ENCODE data around the gene IRAG1.

Gene IRAG1, protein sequence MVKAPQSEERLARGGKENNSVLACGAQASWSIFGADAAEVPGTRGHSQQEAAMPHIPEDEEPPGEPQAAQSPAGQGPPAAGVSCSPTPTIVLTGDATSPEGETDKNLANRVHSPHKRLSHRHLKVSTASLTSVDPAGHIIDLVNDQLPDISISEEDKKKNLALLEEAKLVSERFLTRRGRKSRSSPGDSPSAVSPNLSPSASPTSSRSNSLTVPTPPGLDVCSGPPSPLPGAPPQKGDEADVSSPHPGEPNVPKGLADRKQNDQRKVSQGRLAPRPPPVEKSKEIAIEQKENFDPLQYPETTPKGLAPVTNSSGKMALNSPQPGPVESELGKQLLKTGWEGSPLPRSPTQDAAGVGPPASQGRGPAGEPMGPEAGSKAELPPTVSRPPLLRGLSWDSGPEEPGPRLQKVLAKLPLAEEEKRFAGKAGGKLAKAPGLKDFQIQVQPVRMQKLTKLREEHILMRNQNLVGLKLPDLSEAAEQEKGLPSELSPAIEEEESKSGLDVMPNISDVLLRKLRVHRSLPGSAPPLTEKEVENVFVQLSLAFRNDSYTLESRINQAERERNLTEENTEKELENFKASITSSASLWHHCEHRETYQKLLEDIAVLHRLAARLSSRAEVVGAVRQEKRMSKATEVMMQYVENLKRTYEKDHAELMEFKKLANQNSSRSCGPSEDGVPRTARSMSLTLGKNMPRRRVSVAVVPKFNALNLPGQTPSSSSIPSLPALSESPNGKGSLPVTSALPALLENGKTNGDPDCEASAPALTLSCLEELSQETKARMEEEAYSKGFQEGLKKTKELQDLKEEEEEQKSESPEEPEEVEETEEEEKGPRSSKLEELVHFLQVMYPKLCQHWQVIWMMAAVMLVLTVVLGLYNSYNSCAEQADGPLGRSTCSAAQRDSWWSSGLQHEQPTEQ

DNA sequence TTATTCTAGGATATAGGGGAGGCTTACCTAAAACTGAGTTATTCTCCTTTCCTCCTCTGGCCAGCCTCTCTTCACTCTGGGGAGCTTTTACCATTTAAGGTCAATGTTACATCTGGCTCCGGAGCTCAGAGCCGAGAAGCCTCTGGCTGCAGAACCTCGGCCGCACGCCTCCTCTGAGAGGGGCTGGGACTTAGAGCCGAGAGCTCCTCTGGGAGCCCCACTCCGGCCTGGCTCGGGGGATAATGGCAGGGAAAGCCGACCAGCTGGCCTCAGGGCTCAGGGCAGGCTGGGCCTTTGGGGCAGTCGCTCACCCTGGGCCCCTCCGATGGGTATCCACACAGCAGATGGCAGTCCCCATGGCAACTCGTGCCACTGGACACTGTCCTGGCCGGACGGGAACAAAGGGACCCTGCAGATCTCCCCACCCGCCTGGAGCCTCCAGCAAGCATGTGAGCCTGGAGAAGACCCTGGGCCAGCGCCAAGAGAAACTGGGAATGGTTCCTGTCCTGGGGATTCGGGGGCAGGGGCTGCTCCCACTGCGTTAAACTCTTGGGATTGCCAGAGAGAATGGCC is at the start of gene IRAG1:
Gene IRAG1 (minus strand): TSS at position 247 of the 573 bp plus-strand sequence. CDS start 153 bp downstream, at position 94.
- no peak for TF ChIP-seq CREB1 (IDR thresholded peaks at IDR 0.05; ENCODE audit: low read depth)
- TF ChIP-seq CEBPB (IDR thresholded peaks at IDR 0.05): no peak
- no peak for TF ChIP-seq ZBTB7A (IDR thresholded peaks at IDR 0.05; ENCODE audit: low read depth)
- no peak for TF ChIP-seq TEAD4 (IDR thresholded peaks at IDR 0.05)
- no peak for TF ChIP-seq TAF1 (IDR thresholded peaks at IDR 0.05; ENCODE audit: low read depth)
- no peak for TF ChIP-seq NFIC (IDR thresholded peaks at IDR 0.05)
- no peak for TF ChIP-seq TCF12 (IDR thresholded peaks at IDR 0.05; ENCODE audit: low read depth)
- no peak for TF ChIP-seq EP300 (IDR thresholded peaks at IDR 0.05; ENCODE audit: borderline replicate concordance)
- TF ChIP-seq FOXM1 (IDR thresholded peaks at IDR 0.05; ENCODE audit: borderline replicate concordance, low read depth): no peak
- no peak for TF ChIP-seq RAD21 (IDR thresholded peaks at IDR 0.05; ENCODE audit: low read depth)
- TF ChIP-seq, protein P1, sequence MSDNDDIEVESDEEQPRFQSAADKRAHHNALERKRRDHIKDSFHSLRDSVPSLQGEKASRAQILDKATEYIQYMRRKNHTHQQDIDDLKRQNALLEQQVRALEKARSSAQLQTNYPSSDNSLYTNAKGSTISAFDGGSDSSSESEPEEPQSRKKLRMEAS (IDR thresholded peaks at IDR 0.05): no peak
- no peak for TF ChIP-seq YY1 (IDR thresholded peaks at IDR 0.05; ENCODE audit: low read depth)
- TF ChIP-seq, protein P2, sequence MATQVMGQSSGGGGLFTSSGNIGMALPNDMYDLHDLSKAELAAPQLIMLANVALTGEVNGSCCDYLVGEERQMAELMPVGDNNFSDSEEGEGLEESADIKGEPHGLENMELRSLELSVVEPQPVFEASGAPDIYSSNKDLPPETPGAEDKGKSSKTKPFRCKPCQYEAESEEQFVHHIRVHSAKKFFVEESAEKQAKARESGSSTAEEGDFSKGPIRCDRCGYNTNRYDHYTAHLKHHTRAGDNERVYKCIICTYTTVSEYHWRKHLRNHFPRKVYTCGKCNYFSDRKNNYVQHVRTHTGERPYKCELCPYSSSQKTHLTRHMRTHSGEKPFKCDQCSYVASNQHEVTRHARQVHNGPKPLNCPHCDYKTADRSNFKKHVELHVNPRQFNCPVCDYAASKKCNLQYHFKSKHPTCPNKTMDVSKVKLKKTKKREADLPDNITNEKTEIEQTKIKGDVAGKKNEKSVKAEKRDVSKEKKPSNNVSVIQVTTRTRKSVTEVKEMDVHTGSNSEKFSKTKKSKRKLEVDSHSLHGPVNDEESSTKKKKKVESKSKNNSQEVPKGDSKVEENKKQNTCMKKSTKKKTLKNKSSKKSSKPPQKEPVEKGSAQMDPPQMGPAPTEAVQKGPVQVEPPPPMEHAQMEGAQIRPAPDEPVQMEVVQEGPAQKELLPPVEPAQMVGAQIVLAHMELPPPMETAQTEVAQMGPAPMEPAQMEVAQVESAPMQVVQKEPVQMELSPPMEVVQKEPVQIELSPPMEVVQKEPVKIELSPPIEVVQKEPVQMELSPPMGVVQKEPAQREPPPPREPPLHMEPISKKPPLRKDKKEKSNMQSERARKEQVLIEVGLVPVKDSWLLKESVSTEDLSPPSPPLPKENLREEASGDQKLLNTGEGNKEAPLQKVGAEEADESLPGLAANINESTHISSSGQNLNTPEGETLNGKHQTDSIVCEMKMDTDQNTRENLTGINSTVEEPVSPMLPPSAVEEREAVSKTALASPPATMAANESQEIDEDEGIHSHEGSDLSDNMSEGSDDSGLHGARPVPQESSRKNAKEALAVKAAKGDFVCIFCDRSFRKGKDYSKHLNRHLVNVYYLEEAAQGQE (IDR thresholded peaks at IDR 0.05; ENCODE audit: low read depth): no peak
- no peak for TF ChIP-seq EGR1 (IDR thresholded peaks at IDR 0.05)

DNA sequence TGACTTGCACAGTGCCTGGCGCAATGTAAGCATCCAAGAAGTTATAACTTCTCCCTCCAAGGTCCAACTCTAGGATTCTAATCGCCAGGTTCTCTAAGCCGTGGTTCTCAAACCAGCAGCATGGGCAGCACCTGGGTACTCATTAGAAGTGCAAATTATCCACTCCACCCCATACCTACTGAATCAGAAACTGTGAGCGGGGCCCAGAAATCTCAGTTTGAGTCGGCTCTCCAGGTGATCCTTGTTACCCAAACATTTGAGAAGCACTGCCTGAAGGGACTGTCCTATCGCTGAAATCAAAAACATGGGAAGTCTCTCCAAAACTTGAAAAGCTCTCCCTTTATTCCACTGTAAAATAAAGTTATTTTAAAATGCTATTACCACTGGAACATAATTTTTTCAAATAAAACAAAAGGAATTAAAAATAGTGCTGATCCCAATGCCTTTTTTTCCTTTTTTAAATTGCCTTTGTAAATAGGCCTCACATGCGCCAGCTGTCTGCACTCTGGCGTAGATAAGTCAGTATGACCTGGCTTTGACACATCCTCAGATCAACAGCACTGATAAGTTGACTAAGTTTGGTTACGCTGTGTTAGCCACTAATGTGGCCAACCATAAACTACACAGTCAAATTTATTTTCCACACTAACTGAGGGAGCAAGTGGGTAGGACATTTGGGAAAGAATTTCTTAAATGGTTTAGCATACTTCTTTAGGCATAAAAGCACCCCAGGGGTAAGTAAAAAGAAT is 49.1 kb upstream of the IRAG1 start:
- TF ChIP-seq, protein P1 (IDR thresholded peaks at IDR 0.05): no peak
- TF ChIP-seq EP300 (IDR thresholded peaks at IDR 0.05; ENCODE audit: borderline replicate concordance) (no peak), TCF12 (IDR thresholded peaks at IDR 0.05; ENCODE audit: low read depth) (no peak), RAD21 (IDR thresholded peaks at IDR 0.05; ENCODE audit: low read depth) (no peak), TAF1 (IDR thresholded peaks at IDR 0.05; ENCODE audit: low read depth) (no peak), TEAD4 (IDR thresholded peaks at IDR 0.05) (no peak), EGR1 (IDR thresholded peaks at IDR 0.05) (no peak), NFIC (IDR thresholded peaks at IDR 0.05) (no peak)
- TF ChIP-seq, protein P3, sequence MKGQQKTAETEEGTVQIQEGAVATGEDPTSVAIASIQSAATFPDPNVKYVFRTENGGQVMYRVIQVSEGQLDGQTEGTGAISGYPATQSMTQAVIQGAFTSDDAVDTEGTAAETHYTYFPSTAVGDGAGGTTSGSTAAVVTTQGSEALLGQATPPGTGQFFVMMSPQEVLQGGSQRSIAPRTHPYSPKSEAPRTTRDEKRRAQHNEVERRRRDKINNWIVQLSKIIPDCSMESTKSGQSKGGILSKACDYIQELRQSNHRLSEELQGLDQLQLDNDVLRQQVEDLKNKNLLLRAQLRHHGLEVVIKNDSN (IDR thresholded peaks at IDR 0.05): no peak

DNA sequence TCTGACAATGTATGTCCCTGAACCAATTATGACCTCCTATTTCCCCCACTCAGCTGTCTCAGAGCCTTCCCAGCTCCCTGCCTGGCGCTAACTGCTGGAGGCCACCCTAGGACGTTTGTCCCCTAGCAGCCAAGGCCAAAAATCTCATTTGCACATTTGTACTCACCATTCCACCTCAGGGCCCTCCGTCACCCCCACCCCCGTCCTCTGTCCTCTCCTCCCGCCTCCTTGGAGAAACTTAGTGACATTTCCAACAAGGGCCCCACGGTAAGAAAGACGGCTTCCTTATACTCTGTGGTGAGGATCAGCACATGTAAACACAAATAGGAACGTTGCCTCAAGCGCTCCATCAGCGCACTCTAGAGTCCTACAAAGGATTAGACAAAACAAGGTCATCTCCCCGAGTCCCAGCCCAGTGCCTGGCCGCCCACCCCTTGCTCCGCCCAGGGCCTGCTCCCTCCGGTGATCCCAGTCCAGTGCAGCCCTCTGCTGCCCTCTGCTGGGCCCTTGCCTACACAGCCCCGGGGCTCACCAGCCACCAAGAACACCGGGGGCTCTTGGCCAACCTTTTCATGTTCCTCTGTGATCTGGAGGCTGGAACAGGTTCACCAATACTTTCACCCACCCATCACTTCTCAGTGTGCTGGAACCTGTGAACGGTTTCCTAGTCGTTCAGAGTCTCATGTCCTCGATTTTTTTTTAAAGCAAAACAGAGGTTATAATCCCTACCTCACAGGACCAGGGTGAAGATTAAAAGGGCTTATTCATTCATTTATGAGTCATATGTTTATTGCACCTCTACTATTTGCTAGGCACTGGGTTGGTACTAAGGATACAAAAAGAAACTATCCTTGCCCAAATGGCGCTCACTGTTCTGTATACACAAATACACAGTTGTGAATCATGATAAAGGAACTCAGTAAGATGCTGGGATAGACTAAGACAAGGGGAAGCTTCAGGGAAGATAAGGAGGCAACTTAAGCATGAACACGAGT is 42.2 kb upstream of the IRAG1 start:
- TF ChIP-seq EP300 (IDR thresholded peaks at IDR 0.05; ENCODE audit: borderline replicate concordance) (no peak), EGR1 (IDR thresholded peaks at IDR 0.05) (no peak), NFIC (IDR thresholded peaks at IDR 0.05) (no peak), FOXM1 (IDR thresholded peaks at IDR 0.05; ENCODE audit: borderline replicate concordance, low read depth) (no peak), CEBPB (IDR thresholded peaks at IDR 0.05) (no peak), TAF1 (IDR thresholded peaks at IDR 0.05; ENCODE audit: low read depth) (no peak), RAD21 (IDR thresholded peaks at IDR 0.05; ENCODE audit: low read depth) (peak; percentile 97), CREB1 (IDR thresholded peaks at IDR 0.05; ENCODE audit: low read depth) (no peak), ZBTB7A (IDR thresholded peaks at IDR 0.05; ENCODE audit: low read depth) (no peak), TCF12 (IDR thresholded peaks at IDR 0.05; ENCODE audit: low read depth) (no peak), YY1 (IDR thresholded peaks at IDR 0.05; ENCODE audit: low read depth) (no peak), TEAD4 (IDR thresholded peaks at IDR 0.05) (no peak)
- TF ChIP-seq, protein P3 (IDR thresholded peaks at IDR 0.05): no peak
- TF ChIP-seq, protein P1 (IDR thresholded peaks at IDR 0.05): peak; percentile 34; the same call in 1 of the 2 replicates

DNA sequence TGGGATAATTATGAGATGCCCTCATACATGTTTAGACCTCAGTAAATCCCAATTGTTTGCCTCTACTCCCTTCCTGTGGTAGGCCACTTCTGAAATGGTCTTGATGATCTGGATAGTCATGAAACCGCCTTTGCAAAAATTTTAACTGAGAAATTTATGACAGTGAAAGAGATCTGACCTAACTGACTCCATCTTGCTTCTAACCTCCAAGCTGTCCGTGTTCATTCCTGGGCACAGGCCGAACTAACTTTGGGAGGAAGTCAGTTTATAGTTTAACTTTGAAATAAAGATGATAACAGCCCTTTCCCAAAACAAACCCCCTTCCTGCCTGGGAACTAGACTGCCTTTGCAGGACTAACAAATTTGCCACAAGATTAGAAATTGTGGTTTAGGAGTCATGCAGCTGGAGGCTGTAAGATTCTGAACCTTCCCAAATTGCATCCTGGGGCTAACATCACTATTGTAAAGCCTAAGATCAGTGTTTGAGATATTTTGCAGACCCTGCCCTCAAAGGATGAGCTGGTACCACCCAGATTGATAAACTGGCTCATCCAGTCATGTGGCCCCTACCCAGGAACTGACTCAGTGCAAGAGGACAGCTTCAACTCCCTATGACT is 37.6 kb upstream of the IRAG1 start:
- TF ChIP-seq EP300 (IDR thresholded peaks at IDR 0.05; ENCODE audit: borderline replicate concordance) (no peak), CREB1 (IDR thresholded peaks at IDR 0.05; ENCODE audit: low read depth) (no peak), TCF12 (IDR thresholded peaks at IDR 0.05; ENCODE audit: low read depth) (no peak), NFIC (IDR thresholded peaks at IDR 0.05) (no peak), TEAD4 (IDR thresholded peaks at IDR 0.05) (no peak), RAD21 (IDR thresholded peaks at IDR 0.05; ENCODE audit: low read depth) (no peak), TAF1 (IDR thresholded peaks at IDR 0.05; ENCODE audit: low read depth) (no peak), ZBTB7A (IDR thresholded peaks at IDR 0.05; ENCODE audit: low read depth) (no peak), CEBPB (IDR thresholded peaks at IDR 0.05) (no peak), FOXM1 (IDR thresholded peaks at IDR 0.05; ENCODE audit: borderline replicate concordance, low read depth) (no peak), YY1 (IDR thresholded peaks at IDR 0.05; ENCODE audit: low read depth) (no peak), EGR1 (IDR thresholded peaks at IDR 0.05) (no peak)
- TF ChIP-seq, protein P2 (IDR thresholded peaks at IDR 0.05; ENCODE audit: low read depth): no peak
